ENCODE results near the gene FES. TPM values are rescaled to one million over a fixed set of nuclear protein-coding genes. Genes with fewer than 3 reads are reported as not detected.

FES gene
- total RNA-seq, 1 donor from 2014 or later, result 45.4 TPM

- no peak for DNase-seq (ENCODE audit: low spot score)
- Mint-ChIP-seq H3K9me3 (no peaks in the 10 kb centered on the region), H3K4me1 (ENCODE audit: low read depth) (peaks cover 64% of the 10 kb centered on the region), H3K27me3 (ENCODE audit: insufficient read depth) (no peaks in the 10 kb centered on the region), H3K36me3 (ENCODE audit: low read depth) (peaks cover 6% of the 10 kb centered on the region), H3K27ac (peak overlapping the region; percentile 99), H3K4me3 (peak overlapping the region; percentile 99)
- intact Hi-C loops (cut with micrococcal nuclease), result loop anchor here (1.0 to 10.0 kb wide), 9 partner anchors 26 to 1955 kb away; partner anchors contain the start of genes AP3S2, BLM, IDH2 and MAN2A2
Observed at GRCh38 chr15:90929246-90930019, 45.1 kb downstream of the FES start.

GRCh38 chr15:90930861-90931574, 46.7 kb downstream of the FES start:
- Mint-ChIP-seq H3K27ac (peak overlapping the region; percentile 99), H3K36me3 (ENCODE audit: low read depth) (no peaks in the 10 kb centered on the region), H3K4me1 (ENCODE audit: low read depth) (peaks cover 59% of the 10 kb centered on the region), H3K9me3 (no peaks in the 10 kb centered on the region), H3K27me3 (ENCODE audit: insufficient read depth) (no peaks in the 10 kb centered on the region), H3K4me3 (peak overlapping the region; percentile 99)
- intact Hi-C loops (cut with micrococcal nuclease), result loop anchor here (1.0 to 10.0 kb wide), 10 partner anchors 8 to 1954 kb away; partner anchors contain the start of genes AP3S2, BLM, IDH2 and MAN2A2
- DNase-seq (ENCODE audit: low spot score), result no peak

DNA sequence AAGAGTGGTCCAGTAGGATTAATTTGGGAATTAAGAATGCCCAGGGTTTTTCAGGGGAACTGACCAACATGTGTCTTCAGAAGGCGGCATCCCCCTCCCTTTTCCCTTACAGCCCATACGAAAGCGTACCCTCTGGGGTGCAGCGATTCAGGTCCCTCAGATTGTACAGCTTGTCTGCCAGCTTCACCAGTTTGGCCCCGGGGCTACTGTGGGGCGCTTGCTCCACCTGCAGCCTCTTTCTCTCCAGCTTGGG, 47.2 kb downstream of the FES start:
- H3K4me3 Mint-ChIP-seq, result peak overlapping the region; percentile 99
- no peaks in the 10 kb centered on the region for H3K9me3 Mint-ChIP-seq
- H3K4me1 Mint-ChIP-seq (ENCODE audit: low read depth), result peaks cover 64% of the 10 kb centered on the region
- H3K36me3 Mint-ChIP-seq (ENCODE audit: low read depth), result peaks cover 4% of the 10 kb centered on the region
- intact Hi-C loops (cut with micrococcal nuclease), result loop anchor here (1.0 to 10.0 kb wide), 8 partner anchors 8 to 1953 kb away; partner anchors contain the start of genes AP3S2, IDH2 and NGRN
- no peaks in the 10 kb centered on the region for H3K27me3 Mint-ChIP-seq (ENCODE audit: insufficient read depth)
- no peak for DNase-seq (ENCODE audit: low spot score)
- peak overlapping the region; percentile 99 for H3K27ac Mint-ChIP-seq

DNA sequence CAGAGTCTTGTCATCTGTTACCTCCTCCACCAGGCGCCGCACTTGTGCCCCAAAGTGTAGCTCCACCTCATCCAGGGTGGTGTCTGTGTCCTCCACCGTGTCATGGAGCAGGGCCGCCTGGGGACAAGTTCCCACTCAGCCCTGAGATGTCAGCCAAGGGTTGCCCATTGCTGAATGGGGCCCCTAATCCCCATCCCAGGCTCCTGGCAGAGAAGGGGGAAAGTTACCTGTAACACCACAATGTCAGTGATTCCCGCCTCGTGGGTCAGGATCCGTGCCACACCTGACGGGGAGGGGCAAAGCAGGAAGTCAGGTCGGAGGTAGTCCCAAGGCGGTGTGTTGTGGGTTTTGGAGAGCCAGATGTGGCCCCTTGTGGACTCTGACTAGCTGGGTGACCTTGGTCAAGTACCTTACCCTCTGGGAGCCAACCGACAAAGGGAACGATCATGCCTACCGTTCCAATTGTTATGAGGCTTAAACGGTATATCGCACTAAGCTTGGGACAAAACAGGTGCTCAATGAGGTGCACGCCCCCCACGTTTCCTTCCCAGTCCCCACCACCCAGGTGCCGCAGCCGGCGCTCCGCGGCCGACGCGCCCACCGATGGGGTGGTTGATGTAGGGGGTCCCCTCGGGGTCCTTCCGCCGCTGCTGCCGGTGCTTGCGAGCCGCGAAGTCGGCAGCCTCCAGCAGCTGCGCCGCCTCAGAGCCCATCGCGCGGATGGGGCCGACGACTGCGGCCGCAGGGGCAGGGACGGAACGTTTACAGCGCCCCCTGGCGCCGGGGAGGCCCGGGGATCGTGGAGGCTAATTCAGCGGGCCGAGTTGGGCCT, 47.7 kb downstream of the FES start, which contains the start of gene HDDC3:
Gene HDDC3 (minus strand): TSS at position 722 of the 832 bp plus-strand sequence. CDS start 9 bp downstream, at position 713.
- Mint-ChIP-seq H3K27ac (peak within 1 kb of the TSS; percentile 99), H3K9me3 (no peaks in the 10 kb centered on the region), H3K27me3 (ENCODE audit: insufficient read depth) (no peaks in the 10 kb centered on the region), H3K4me1 (ENCODE audit: low read depth) (peaks cover 69% of the 10 kb centered on the region), H3K36me3 (ENCODE audit: low read depth) (peaks cover 7% of the 10 kb centered on the region), H3K4me3 (peak within 1 kb of the TSS; percentile 99)
- intact Hi-C loops (cut with micrococcal nuclease), result loop anchor here (1.0 to 10.0 kb wide), 8 partner anchors 9 to 1953 kb away; partner anchors contain the start of genes AP3S2, IDH2 and NGRN
- DNase-seq (ENCODE audit: low spot score), result peak; percentile 87

DNA sequence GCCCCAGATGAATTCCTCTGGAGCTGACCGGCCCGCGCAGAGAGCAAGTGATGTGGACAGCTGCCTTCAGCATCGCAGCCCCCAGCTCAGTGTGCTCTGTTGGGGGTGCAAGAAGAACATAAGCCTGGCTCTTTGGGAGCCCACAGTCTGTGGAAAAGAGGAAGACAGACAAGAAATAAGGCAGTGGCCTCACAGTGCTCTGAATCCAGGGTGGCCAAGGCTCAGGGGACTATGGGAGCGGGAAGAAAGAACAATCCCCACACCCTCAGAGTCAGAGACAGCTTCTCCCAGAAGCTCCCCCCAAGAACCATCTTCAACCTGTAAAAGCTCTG, 48.3 kb downstream of the FES start:
- no peaks in the 10 kb centered on the region for H3K9me3 Mint-ChIP-seq
- peak overlapping the region; percentile 99 for H3K4me3 Mint-ChIP-seq
- H3K27me3 Mint-ChIP-seq (ENCODE audit: insufficient read depth), result no peaks in the 10 kb centered on the region
- intact Hi-C loops (cut with micrococcal nuclease), result loop anchor here (5.0 to 10.0 kb wide), 6 partner anchors 45 to 1952 kb away; partner anchors contain the start of genes AP3S2, IDH2 and NGRN
- H3K36me3 Mint-ChIP-seq (ENCODE audit: low read depth), result peaks cover 7% of the 10 kb centered on the region
- peak overlapping the region; percentile 99 for H3K27ac Mint-ChIP-seq
- H3K4me1 Mint-ChIP-seq (ENCODE audit: low read depth), result peaks cover 69% of the 10 kb centered on the region
- no peak for DNase-seq (ENCODE audit: low spot score)

DNA sequence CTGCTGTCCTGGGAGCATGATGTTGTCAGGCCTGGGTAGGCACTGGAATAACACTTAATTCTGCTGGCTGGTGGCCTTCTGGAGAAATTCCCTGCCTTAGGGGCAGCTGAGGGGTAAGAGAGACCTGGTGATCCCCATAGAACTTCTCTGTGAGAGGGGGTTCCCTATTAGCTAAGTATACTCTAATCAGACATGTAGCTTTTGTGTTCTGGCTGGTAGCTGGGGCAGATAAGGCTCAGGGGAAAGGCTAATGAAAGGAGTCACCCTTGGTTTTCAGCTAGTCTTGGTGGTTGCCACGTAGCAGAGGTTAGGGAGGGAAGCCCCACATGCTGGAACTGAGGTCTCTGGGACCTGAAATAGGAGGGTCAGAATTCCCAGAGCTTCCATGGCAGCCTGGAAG, 49.0 kb downstream of the FES start:
- peaks cover 68% of the 10 kb centered on the region for H3K4me1 Mint-ChIP-seq (ENCODE audit: low read depth)
- no peak for DNase-seq (ENCODE audit: low spot score)
- H3K27ac Mint-ChIP-seq, result peak overlapping the region; percentile 70
- H3K4me3 Mint-ChIP-seq, result peak overlapping the region; percentile 99
- no peaks in the 10 kb centered on the region for H3K27me3 Mint-ChIP-seq (ENCODE audit: insufficient read depth)
- H3K9me3 Mint-ChIP-seq, result no peaks in the 10 kb centered on the region
- intact Hi-C loops (cut with micrococcal nuclease), result loop anchor here (5.0 to 10.0 kb wide), 6 partner anchors 46 to 1952 kb away; partner anchors contain the start of genes AP3S2, IDH2 and NGRN
- H3K36me3 Mint-ChIP-seq (ENCODE audit: low read depth), result peaks cover 9% of the 10 kb centered on the region

- DNase-seq (ENCODE audit: low spot score), result peak; percentile 84
- peak overlapping the region; percentile 90 for H3K4me3 Mint-ChIP-seq
- H3K9me3 Mint-ChIP-seq, result no peaks in the 10 kb centered on the region
- peaks cover 10% of the 10 kb centered on the region for H3K36me3 Mint-ChIP-seq (ENCODE audit: low read depth)
- H3K27me3 Mint-ChIP-seq (ENCODE audit: insufficient read depth), result no peaks in the 10 kb centered on the region
- H3K27ac Mint-ChIP-seq, result peak overlapping the region; percentile 95
- intact Hi-C loops (cut with micrococcal nuclease), result loop anchor here (1.0 to 10.0 kb wide), 11 partner anchors 31 to 1950 kb away; partner anchors contain the start of genes AP3S2, CIB1, IDH2 and MAN2A2
- peaks cover 61% of the 10 kb centered on the region for H3K4me1 Mint-ChIP-seq (ENCODE audit: low read depth)
Observed at GRCh38 chr15:90934256-90934948, 50.1 kb downstream of the FES start.

GRCh38 chr15:90934949-90935751, 50.8 kb downstream of the FES start, which contains the start of gene UNC45A:
Gene UNC45A (plus strand): TSS chr15:90935285. CDS start chr15:90935325, 40 bp downstream.
- peaks cover 54% of the 10 kb centered on the region for H3K4me1 Mint-ChIP-seq (ENCODE audit: low read depth)
- no peaks in the 10 kb centered on the region for H3K27me3 Mint-ChIP-seq (ENCODE audit: insufficient read depth)
- intact Hi-C loops (cut with micrococcal nuclease), result loop anchor here (1.0 to 10.0 kb wide), 13 partner anchors 19 to 1950 kb away; partner anchors contain the start of genes AP3S2, BLM, CIB1 and IDH2
- peaks cover 14% of the 10 kb centered on the region for H3K36me3 Mint-ChIP-seq (ENCODE audit: low read depth)
- peak within 1 kb of the TSS; percentile 95 for H3K27ac Mint-ChIP-seq
- peak within 1 kb of the TSS; percentile 90 for H3K4me3 Mint-ChIP-seq
- H3K9me3 Mint-ChIP-seq, result no peaks in the 10 kb centered on the region
- peak; percentile 93 for DNase-seq (ENCODE audit: low spot score)

DNA sequence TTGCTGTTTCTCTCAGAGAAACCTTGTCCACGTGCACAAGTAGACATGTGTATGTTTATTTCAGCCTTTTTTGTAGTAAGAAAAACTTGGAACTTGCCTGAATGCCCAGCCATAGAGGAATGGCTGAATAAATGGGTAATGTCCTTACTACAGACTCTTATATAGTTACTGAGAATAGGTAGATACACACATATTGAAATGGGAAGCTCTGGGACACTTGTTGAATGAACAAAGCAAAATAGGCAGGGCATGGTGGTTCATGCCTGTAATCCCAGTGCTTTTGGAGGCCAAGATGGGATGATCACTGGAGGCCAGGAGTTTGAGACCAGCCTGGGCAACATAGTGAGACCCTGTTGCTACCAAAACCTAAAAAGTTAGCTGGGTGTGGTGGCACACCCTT, 52.5 kb downstream of the FES start:
- peaks cover 37% of the 10 kb centered on the region for H3K4me1 Mint-ChIP-seq (ENCODE audit: low read depth)
- intact Hi-C loops (cut with micrococcal nuclease), result loop anchor here (10.0 kb wide), 3 partner anchors 672 to 1948 kb away; partner anchors contain the start of genes AP3S2 and NGRN
- H3K27ac Mint-ChIP-seq, result no peak overlapping the region

DNA sequence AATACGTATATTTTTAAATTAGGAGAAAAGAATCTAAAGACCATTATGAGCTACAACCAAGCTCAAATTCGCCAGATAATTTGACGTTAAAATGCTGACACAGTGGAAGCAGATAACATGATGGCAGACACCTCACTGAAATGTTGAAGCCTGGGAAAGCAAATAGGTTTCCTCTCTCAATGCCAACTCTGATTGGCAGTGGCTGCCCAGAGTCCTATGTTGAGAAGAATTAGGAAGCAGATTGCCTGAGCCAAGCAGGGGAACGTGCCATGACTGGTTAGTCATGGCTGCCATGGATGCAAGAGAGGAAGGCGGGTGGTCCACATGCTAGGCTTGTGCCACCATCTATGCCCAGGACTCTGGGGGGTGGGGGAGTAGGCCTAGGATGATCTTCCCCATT, 54.0 kb downstream of the FES start:
- no peak overlapping the region for H3K27ac Mint-ChIP-seq
- peaks cover 30% of the 10 kb centered on the region for H3K36me3 Mint-ChIP-seq (ENCODE audit: low read depth)
- H3K27me3 Mint-ChIP-seq (ENCODE audit: insufficient read depth), result no peaks in the 10 kb centered on the region
- DNase-seq (ENCODE audit: low spot score), result no peak
- no peaks in the 10 kb centered on the region for H3K9me3 Mint-ChIP-seq
- intact Hi-C loops (cut with micrococcal nuclease), result loop anchor here (10.0 kb wide), 3 partner anchors 673 to 1947 kb away; partner anchors contain the start of genes AP3S2 and NGRN
- H3K4me1 Mint-ChIP-seq (ENCODE audit: low read depth), result peaks cover 26% of the 10 kb centered on the region
- H3K4me3 Mint-ChIP-seq, result no peak overlapping the region

More for the DNA sequence above, 52.5 kb downstream of the FES start:
- H3K4me3 Mint-ChIP-seq, result peak overlapping the region; percentile 90
- peaks cover 24% of the 10 kb centered on the region for H3K36me3 Mint-ChIP-seq (ENCODE audit: low read depth)
- no peaks in the 10 kb centered on the region for H3K9me3 Mint-ChIP-seq
- no peak for DNase-seq (ENCODE audit: low spot score)
- H3K27me3 Mint-ChIP-seq (ENCODE audit: insufficient read depth), result no peaks in the 10 kb centered on the region

GRCh38 chr15:90939756-90940155, 55.5 kb downstream of the FES start:
- Mint-ChIP-seq H3K4me3 (no peak overlapping the region), H3K27me3 (ENCODE audit: insufficient read depth) (no peaks in the 10 kb centered on the region), H3K9me3 (no peaks in the 10 kb centered on the region), H3K4me1 (ENCODE audit: low read depth) (peaks cover 12% of the 10 kb centered on the region), H3K36me3 (ENCODE audit: low read depth) (peaks cover 32% of the 10 kb centered on the region), H3K27ac (no peak overlapping the region)
- intact Hi-C loops (cut with micrococcal nuclease), result loop anchor here (10.0 kb wide), 3 partner anchors 675 to 1945 kb away; partner anchors contain the start of genes AP3S2 and NGRN
- no peak for DNase-seq (ENCODE audit: low spot score)
